HG03469 (cell line): ENCODE data around the gene AAGAB.

Experiments used
- ATAC-seq: cut with Tn5 transposase; IDR thresholded peaks from one replicate; pipeline ENCODE4 v1.9.1; 2021; ENCODE audit warnings: mild to moderate bottlenecking, moderate library complexity, moderate number of reproducible peaks; ENCODE audit not compliant: unreplicated experiment

The AAGAB gene

DNA sequence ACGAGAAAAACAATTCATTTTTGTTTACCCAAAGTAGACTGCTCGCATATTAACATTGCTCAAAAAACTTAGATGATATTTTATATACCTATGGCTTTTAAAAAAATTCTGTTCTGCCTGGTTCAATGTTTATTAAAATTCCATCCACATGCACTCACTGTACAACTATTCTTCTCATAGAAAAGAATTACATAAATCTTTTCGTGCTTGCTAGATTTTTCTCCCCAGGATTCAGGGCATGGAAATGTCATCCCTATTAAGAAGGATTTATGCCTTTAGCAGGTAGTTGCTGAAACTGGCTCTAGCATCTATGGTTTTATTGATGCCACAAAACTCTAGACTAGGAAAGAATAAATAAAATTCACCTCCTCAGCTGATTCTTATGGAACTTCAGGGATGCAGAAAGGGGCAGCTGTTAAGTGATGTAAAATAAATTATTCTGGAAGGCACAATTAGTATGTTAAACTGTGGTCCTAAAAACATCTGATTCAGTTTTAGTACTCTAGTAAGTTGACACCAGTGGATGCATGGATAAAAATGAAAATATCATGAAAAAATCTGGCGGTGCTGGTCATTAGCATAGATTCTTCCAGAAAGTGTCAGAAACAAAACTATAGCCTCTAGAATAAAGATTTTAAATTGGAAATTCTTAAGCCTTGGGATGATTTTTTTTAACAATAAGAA lies 41.6 kb downstream of the AAGAB start:
- ATAC-seq: no peak

DNA sequence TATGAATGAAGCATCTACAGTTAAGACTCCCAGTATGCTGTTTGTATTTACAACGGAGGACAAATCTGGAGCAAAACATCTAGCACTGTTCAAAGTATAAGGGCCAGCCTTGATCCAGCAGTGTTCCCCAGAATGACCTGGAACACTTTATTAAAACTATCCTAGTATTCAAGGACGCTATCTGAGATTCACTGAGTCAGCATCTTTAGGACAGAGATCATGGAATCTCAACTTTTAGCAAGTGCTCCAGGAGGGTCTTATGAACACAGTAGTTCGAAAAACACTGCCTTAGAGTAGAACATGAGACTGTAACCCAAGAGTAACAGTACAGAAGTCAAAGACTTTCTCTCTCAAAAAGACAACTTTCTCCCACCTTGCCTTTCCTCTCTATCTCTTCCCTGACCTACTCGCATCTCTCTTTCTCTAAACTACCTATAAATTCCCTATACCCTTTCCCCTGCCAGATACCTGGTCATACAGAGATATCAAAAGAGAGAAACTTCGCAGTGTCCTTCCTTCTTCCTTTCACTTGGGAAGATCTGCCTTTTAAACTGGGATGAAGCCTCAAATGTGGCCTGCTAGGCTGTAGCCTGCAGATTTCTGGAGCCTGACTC lies 43.8 kb downstream of the AAGAB start:
- no peak for ATAC-seq

DNA sequence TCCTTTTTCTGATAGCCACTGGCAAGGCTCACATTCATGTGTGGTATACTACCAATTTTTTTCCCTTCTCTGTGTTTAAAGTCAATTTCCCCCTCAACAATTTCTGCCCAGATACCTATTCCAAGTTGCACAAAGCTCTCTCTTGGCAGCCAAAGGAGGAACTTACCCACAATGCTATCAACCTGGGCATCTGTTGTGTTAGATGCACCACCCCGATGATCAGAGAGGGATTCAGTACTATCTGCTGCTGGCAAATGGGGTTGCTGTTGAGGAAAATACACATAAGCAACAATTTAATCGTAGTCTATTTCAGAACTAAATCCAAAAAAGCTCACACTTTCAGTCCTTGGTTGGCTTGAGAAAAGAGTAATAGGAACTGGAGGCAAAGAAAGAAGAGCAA lies 46.1 kb downstream of the AAGAB start:
- no peak for ATAC-seq

DNA sequence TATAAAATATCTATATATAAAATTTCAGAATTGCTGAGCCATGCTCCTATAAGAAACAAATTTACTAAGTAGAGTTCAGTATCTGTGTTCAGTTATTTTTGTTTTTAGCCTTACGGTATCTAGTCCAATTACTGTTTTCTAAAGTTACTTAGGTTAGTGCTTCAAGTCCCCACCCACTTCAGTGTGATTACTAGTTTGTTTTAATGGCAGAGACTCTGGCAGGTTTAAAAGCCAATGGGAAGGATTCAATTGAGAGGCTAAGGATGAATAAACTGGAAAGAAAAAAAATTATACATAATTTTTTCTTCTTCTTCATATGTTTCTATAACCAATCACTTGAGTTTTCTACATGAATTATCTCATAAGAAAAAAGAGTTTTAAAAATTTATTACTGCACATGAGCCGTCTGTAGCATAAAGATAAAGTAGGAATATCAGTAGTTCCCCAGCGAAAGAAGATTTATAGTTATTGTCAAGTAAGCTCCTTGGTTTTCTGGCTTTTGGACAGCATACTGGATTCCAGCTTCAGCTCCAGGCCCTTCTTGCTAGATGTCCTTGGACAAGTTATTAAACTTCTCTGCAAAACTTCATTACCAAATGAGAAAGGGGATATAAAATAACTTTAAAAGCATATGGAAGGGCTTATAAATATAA lies 46.8 kb downstream of the AAGAB start:
- no peak for ATAC-seq

DNA sequence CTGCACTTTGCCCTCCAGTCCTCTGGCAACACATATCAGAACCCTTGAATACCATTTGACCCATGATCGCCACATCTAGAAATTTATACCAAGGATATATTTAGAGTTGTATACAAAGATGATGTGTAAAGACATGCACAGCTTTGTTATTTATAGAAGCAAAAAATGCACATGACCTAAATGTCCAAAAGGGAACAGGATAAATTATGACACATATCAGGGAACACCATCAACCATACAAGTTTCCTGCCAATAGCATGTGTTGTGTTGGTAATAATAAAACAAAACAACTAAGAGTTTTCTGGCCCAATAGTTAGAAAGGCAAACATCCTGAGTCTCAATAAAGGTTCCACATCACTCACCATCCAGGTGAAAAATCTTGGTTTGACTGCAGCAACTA lies 51.5 kb downstream of the AAGAB start:
- no peak for ATAC-seq

DNA sequence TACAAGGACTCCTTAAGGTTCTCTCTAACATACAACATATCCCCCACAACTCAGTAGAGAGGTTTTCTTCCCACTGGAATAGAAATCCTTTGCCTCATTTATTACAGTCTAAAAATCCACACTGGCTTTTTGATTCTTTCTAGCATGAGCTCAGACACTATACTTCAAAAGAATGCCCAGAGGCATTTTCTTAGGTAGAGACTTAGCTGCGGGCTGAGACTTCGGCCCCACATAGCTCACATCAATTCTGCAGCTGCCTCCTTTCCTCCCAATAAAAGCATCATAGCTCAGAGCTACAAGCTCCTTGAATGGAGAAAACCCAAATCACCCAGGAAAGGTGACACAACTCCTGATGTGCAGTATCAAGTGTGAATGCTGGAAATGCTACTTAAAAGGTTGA lies 52.4 kb downstream of the AAGAB start:
- no peak for ATAC-seq

DNA sequence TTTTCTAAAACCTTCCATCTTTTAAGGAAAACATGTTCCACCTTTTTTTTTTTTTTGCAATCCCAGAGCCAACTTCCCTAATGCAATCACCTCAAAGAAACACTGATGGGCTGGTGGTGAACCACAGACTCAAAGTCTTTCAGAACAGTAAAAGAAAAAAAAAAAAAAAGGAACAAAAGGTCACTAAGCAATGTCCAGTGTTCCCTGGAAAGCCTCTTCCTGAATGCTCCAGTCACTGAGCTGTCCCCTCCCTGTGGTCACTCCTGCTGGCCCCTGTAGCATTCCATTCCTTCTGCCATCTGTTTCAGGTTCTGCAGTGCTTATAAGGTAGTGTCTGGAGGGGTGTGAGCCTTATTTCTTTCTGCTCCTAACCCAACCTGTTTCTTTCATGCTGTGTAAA lies 53.3 kb downstream of the AAGAB start:
- no peak for ATAC-seq

DNA sequence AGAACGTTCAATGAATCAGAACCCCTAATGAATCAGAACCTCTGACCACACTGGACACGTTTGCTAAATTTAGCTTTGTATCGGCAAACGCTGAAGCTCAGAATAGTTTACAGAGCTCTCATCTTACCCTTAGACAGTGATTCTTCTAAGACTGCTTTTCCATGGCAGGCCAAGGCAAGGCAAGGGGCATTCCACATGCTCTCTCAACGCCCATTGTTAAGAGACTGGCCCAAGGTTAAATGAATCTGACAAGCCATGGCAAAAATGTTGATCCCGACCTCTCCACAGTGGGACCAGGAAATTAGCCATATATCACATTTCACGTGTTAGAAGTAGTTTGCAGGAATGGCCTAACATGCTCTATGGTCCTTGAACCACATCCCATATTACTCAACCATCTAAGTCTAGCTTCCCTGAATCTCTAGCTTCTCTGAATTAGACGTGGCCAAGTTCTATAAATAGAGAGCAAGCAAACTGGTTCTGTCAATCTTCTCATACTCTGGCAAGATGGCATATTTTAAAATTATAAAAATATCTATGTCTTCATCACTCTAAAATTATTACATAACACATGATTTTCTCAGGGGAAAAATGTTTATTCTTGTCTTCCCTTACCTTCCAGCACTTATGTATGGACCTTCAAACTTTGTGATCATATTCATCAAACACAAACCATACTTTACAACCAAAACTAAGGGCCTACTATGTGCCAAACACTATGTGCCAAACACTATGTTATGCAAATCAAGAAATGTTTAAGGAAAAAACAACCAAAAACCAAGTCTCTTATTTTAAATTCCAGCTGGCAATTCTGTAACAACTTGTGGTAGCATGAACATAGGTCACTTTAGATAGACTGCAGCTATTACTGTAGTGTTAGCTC lies 54.3 kb downstream of the AAGAB start:
- no peak for ATAC-seq

DNA sequence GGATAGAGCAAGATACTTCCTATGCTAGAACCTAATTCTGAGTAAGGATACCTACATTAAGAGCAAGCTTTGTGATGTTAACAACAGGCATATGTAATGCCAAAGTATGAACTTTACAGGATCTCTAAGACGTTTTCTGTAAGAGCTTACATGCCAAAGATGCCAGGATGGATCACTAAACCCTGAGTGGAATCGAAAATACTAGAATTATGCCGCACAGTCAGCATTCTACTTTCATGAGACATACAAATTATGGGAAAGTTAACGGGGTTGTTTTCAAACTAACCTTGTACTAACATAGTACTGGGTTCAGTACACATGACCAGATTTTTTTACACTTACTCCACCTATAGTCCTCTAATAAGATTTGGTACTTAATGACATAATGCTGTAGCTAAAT lies 55.1 kb downstream of the AAGAB start:
- no peak for ATAC-seq

DNA sequence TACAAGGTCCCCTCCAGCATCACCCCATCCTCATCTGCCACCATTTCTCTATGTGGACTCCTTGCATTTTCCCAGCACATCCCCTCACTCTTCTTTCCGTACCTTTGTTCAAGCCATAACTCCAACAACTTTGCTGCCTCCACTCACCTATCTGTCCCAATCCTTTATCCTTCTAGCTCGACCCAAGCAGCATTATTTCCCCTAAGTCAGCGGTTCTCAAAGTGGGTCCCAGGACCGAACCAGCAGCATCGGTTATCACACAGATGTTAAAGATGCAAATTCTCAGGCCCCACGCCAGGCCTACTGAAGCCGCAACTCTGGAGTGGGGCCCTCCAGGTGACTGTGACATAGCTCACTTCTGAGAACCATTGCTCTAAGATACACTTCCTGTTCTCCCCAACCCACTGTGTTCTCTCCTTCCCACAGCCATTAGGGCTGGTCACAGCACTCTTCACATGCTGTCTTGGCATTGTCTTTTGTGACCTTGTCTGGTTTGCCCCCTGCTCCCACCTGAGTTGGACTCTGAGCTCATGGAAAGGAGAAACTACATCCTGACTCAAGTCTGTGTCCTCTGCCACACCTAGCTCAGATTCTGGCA lies 56.2 kb downstream of the AAGAB start:
- no peak for ATAC-seq

DNA sequence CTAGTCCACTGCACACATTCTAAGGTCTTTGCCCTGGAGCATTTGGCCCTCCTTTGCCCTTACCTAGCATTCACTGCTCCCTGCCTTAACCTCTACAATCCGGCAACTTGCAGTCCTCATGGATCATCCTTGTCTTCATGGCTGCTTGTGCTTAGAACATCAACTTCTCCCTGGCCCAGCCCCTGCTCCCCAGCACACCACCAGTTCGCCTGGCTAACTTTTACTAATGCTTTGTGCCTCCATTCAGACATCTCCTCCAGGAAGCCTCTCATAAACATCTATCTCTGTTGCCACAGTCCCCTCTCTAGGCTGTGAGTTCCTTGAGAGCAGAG lies 57.1 kb downstream of the AAGAB start:
- ATAC-seq: no peak

DNA sequence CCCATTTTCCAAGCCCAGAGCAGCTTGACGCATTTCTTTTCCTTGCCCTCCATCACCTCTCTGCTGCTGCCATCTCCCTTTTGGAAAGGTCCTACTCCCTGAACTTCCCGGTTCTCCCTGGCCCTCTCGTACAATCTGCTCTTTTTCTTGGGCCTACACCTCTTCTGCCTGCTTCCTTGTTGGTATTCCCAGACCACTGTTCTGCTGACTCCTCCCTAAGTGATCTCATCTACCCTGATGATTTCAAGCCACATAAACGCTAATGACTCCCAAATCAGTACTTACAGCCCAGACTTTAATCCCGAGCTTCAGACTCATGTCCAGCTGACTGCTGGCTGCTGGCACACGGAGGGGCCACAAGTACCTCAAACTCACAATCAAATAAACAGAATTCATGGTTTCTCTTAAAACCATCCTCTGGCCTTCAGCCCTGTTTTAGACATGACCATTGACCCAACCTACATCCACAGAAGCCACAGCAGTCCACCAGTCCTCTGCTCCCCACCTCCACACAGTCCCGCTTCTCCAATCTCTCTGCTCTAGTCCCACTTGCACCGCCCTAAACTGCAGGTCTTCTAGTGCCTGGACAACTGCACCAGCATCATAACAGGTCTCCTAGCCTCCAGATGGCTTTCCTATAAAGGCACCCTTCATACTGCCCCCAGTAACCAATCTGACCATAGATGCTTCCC lies 57.6 kb downstream of the AAGAB start:
- no peak for ATAC-seq

DNA sequence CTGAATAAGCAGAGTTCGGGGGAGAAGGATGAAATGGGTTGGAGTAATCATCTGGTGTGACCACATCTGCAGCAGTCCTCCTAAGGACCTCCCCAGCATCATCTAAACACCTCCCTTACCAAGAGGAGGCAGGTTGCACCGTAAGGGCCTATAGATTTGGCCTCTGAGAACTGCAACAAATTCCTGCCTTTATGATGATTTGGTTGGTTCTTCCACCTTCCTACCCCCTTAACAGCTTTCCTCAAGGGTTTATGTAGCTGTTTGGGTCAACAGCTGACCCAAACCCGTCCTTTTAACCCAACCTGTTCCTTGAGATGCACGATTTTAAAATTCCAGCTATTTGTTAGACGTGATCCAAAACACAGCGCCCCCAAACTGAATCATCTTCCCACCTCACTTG lies 58.2 kb downstream of the AAGAB start:
- no peak for ATAC-seq

DNA sequence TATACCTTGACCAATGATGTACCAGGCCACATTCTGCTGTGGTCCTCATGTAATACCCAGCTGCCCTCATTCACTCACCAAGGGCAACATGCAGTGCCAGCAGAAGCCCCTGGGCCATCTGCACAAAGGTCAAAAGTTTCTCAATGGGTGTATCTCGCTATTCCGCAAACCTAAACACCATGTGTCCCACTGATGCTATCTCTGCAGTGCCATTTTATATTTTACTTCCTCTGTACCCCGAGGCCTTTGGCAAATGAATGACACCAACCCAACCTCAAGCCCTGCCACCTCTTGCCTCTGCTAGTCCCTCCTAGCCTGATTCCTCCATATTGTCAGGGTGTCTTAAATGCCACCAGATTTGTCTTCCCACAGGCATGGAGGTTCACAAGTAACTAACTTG lies 59.2 kb downstream of the AAGAB start:
- ATAC-seq: no peak

DNA sequence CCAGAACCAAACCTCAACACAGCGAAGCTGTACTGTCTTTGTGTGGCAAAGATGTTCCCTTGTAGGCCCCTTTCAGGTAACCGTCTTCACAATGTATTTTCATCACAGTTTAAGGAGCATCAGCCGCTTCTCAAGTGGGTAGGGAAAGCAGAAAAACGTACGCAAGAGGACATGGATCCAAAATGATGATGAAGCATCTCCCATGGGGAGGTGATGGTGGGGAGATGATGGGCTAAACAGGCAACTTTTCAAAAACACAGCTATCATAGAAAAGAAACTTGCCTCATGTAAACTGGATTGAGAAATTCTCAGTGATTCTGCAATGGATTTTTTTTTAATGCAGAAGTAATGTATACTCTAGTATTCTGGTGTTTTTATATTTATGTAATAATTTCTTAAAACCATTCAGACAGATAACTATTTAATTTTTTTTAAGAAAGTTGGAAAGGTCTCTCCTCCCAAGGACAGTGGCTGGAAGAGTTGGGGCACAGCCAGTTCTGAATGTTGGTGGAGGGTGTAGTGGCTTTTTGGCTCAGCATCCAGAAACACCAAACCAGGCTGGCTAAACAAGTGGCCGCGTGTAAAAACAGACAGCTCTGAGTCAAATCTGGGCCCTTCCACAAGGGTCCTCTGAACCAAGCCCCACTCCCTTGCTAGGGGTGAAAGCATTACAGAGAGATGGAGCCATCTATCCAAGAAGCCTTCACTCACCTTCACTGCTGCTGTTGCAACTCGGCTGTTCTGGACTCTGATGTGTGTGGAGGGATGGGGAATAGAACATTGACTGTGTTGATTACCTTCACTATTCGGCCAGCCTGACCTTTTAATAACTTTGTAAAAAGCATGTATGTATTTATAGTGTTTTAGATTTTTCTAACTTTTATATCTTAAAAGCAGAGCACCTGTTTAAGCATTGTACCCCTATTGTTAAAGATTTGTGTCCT lies 60.0 kb downstream of the AAGAB start:
- no peak for ATAC-seq

DNA sequence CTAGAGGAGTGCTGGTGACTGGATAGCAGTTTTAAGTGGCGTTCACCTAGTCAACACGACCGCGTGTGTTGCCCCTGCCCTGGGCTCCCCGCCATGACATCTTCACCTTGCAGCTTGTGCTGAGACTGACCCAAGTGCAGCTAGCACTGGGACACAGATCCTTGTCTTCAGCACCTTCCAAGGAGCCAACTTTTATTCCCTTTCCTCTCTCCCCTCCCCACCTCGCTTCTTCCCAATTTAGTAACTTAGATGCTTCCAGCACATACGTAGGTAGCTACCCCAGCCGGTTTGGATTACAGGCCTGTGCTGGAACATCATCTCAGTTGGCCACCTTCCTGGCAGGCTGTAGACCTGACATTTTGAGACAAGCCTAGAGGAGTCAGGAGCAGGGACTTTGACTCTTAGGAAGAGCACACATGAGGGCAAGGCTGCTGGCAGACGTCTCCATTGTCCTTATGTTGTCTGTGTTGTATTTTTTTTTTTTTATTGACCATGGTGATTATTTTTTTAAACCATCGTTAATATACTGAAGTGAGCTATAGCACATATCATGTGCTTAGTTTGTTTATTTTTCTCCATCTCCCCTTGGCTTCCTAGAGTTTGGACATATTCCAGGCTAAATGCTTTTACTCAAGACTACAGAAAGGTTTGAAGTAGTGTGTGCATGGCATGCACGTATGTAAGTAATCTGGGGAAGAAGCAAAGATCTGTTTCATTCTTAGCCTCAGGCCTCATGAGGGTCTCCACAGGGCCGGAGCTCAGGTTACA lies 61.1 kb downstream of the AAGAB start:
- no peak for ATAC-seq

DNA sequence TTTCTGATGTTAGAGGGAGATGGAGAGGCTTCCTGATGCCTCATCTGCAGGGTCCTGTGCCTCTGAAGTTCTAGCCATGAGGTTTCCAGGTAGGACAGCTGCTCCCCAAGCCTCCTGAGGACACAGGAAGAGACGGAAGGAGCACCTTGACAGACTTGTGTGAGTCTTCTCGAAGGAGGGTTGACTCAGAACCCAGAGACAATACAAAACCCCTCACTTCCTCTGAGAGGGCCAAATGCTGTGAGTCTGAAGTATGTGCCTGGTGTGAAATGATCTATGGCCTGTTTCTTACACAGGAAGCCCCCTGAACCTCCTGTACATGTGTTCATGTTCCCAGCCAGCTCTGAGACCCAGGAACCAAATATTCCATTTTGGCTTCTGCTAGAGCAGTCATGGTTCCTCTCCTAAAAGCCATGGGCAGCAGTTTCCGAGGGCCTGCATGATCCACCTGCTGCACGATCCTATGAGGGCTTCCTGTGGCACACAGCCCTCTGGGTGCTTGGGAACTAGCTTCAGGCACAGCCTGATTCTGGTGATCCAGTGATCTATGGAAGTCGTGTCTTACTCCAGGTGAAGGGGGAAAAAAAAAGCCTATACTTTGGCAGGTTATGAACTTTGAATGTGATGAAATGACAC lies 62.2 kb downstream of the AAGAB start:
- no peak for ATAC-seq

DNA sequence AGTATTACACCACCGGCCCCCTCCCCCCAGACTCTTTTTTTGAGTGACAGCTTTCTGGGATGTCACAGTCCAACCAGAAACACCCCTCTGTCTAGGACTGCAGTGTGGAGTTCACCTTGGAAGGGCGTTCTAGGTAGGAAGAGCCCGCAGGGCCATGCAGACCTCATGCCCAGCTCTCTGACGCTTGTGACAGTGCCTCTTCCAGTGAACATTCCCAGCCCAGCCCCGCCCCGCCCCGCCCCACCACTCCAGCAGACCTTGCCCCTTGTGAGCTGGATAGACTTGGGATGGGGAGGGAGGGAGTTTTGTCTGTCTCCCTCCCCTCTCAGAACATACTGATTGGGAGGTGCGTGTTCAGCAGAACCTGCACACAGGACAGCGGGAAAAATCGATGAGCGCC lies 63.6 kb downstream of the AAGAB start:
- no peak for ATAC-seq
